ENCODE measurements around the gene HIPK4. TPM values are rescaled to one million over a fixed set of nuclear protein-coding genes. Genes with fewer than 3 reads are reported as not detected.

The HIPK4 gene
- total RNA-seq, 1 experiment from 2014 or later, result not detected

GRCh38 chr19:40392123-40392522, 2.1 kb upstream of the HIPK4 start:
- no peaks in the 10 kb centered on the region for H3K27me3 ChIP-seq (replicated peaks; ENCODE audit: control insufficient read depth, insufficient read depth, low read length)
- H3K4me1 ChIP-seq, result peaks cover 10% of the 10 kb centered on the region
- Mint-ChIP-seq H3K9me3 (ENCODE audit: unreplicated experiment) (no peaks in the 10 kb centered on the region), H3K27me3 (ENCODE audit: insufficient read depth, unreplicated experiment) (no peaks in the 10 kb centered on the region), H3K4me3 (ENCODE audit: unreplicated experiment) (no peak overlapping the region), H3K4me1 (ENCODE audit: low read depth, unreplicated experiment) (peaks cover 8% of the 10 kb centered on the region), H3K36me3 (ENCODE audit: insufficient read depth, unreplicated experiment) (no peaks in the 10 kb centered on the region), H3K27ac (ENCODE audit: unreplicated experiment) (no peak overlapping the region)
- CTCF ChIA-PET, result no interaction called here
- no peaks in the 10 kb centered on the region for H3K9me3 ChIP-seq
- no peak for DNase-seq
- no peak for TF ChIP-seq CTCF (IDR thresholded peaks at IDR 0.05; ENCODE audit: insufficient read depth in 1 of 2, low read depth in 1 of 2, low read length in 1 of 2, severe bottlenecking in 1 of 2, unreplicated experiment in 1 of 2)
- intact Hi-C loops (cut with micrococcal nuclease; ENCODE audit: unreplicated experiment), result no loop called here
- BruUV-seq (replicated peaks), result no TSS peak
- H3K4me3 ChIP-seq (ENCODE audit: low read depth, low read length), result no peak overlapping the region
- no peaks in the 10 kb centered on the region for H3K36me3 ChIP-seq (ENCODE audit: control insufficient read depth, insufficient read depth, low read length)
- POLR2A ChIA-PET, result no interaction called here

DNA sequence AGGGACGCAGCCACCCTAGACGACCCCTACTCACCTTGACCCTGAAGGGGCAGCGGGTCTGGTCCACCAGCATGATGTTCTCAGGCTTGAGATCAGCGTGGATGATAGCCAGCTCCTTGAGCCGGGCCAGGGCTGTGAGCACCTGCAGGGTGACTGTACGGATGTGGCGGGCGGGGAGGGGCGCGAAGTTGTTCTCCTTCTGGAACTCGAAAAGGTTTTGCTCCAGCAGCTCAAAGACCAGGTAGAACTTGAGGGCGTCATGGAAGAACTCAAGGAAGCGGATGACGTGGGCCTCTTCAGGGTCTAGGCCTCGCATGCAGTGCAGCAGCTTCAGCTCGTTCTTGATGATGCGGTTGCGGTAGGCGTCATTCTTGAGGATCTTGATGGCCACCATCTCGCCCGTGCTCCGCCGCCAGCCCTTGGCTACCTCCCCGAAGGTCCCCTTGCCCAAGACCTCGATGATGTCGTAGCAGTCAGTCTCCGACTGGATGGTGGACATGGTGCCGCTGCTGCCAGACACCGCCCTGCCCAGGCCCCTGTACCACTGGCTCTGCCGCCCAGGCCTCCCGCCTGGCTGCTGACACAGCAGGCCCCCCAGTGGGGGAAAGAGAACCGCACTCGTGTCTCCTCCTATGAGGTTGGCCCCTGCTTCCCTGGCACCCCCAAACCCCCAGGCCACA, 437 bp downstream of the HIPK4 start:
- Histone ChIP-seq H3K27me3 (replicated peaks; ENCODE audit: control insufficient read depth, insufficient read depth, low read length) (no peaks in the 10 kb centered on the region), H3K9me3 (no peaks in the 10 kb centered on the region), H3K4me3 (ENCODE audit: low read depth, low read length) (no peak overlapping the region), H3K4me1 (peaks cover 10% of the 10 kb centered on the region), H3K36me3 (ENCODE audit: control insufficient read depth, insufficient read depth, low read length) (no peaks in the 10 kb centered on the region)
- no peaks in the 10 kb centered on the region for H3K27me3 Mint-ChIP-seq (ENCODE audit: insufficient read depth, unreplicated experiment)
- DNase-seq, result no peak
- H3K27ac Mint-ChIP-seq (ENCODE audit: unreplicated experiment), result no peak overlapping the region
- no peak for TF ChIP-seq CTCF (IDR thresholded peaks at IDR 0.05; ENCODE audit: insufficient read depth in 1 of 2, low read depth in 1 of 2, low read length in 1 of 2, severe bottlenecking in 1 of 2, unreplicated experiment in 1 of 2)
- no peaks in the 10 kb centered on the region for H3K9me3 Mint-ChIP-seq (ENCODE audit: unreplicated experiment)
- H3K36me3 Mint-ChIP-seq (ENCODE audit: insufficient read depth, unreplicated experiment), result no peaks in the 10 kb centered on the region
- H3K4me3 Mint-ChIP-seq (ENCODE audit: unreplicated experiment), result no peak overlapping the region
- H3K4me1 Mint-ChIP-seq (ENCODE audit: low read depth, unreplicated experiment), result peaks cover 14% of the 10 kb centered on the region
- intact Hi-C loops (cut with micrococcal nuclease; ENCODE audit: unreplicated experiment), result no loop called here
- no TSS peak for BruUV-seq (replicated peaks)
- POLR2A ChIA-PET, result no interaction called here
- CTCF ChIA-PET, result no interaction called here

- Histone ChIP-seq H3K9me3 (no peaks in the 10 kb centered on the region), H3K4me1 (peaks cover 10% of the 10 kb centered on the region), H3K27me3 (replicated peaks; ENCODE audit: control insufficient read depth, insufficient read depth, low read length) (no peaks in the 10 kb centered on the region), H3K4me3 (ENCODE audit: low read depth, low read length) (no peak overlapping the region), H3K36me3 (ENCODE audit: control insufficient read depth, insufficient read depth, low read length) (no peaks in the 10 kb centered on the region)
- DNase-seq, result no peak
- no TSS peak for BruUV-seq (replicated peaks)
- Mint-ChIP-seq H3K9me3 (ENCODE audit: unreplicated experiment) (no peaks in the 10 kb centered on the region), H3K4me3 (ENCODE audit: unreplicated experiment) (no peak overlapping the region), H3K27ac (ENCODE audit: unreplicated experiment) (no peak overlapping the region), H3K4me1 (ENCODE audit: low read depth, unreplicated experiment) (peaks cover 14% of the 10 kb centered on the region), H3K36me3 (ENCODE audit: insufficient read depth, unreplicated experiment) (no peaks in the 10 kb centered on the region), H3K27me3 (ENCODE audit: insufficient read depth, unreplicated experiment) (no peaks in the 10 kb centered on the region)
- no peak for TF ChIP-seq CTCF (IDR thresholded peaks at IDR 0.05; ENCODE audit: insufficient read depth in 1 of 2, low read depth in 1 of 2, low read length in 1 of 2, severe bottlenecking in 1 of 2, unreplicated experiment in 1 of 2)
- ChIA-PET CTCF (interaction anchor here (0.6 kb wide), 1 partner anchor 156 kb away, joined by 4 read pairs; no protein-coding TSS in a partner anchor), POLR2A (no interaction called here)
- intact Hi-C loops (cut with micrococcal nuclease; ENCODE audit: unreplicated experiment), result no loop called here
These were observed 1.5 kb downstream of the HIPK4 start for GRCh38 chr19:40388481-40388880.
